T-helper 1 cell treated with Interleukin-12 subunit alpha and Interleukin-12 subunit beta and Interleukin-4 antibody, amounts not matched to agents 30 ng/mL and 1 ng/mL, for 36 hours (primary cell): ENCODE measurements around the gene UBQLN4. TPM values are rescaled to one million over a fixed set of nuclear protein-coding genes. Genes with fewer than 3 reads are reported as not detected.

ENCODE experiments used
- intact Hi-C: fragments of 100-400 bp; cut with micrococcal nuclease; formaldehyde crosslinking; loops from one replicate; pipeline ENCODE4 v1.15.1; 2024
- total RNA-seq: library from RNA; stranded (reverse); gene quantifications from 2 replicates; pipeline ENCODE4 v1.2.3, GENCODE V29; 2022

The UBQLN4 gene
- 39.0 and 40.6 TPM in 2 replicates for total RNA-seq

DNA sequence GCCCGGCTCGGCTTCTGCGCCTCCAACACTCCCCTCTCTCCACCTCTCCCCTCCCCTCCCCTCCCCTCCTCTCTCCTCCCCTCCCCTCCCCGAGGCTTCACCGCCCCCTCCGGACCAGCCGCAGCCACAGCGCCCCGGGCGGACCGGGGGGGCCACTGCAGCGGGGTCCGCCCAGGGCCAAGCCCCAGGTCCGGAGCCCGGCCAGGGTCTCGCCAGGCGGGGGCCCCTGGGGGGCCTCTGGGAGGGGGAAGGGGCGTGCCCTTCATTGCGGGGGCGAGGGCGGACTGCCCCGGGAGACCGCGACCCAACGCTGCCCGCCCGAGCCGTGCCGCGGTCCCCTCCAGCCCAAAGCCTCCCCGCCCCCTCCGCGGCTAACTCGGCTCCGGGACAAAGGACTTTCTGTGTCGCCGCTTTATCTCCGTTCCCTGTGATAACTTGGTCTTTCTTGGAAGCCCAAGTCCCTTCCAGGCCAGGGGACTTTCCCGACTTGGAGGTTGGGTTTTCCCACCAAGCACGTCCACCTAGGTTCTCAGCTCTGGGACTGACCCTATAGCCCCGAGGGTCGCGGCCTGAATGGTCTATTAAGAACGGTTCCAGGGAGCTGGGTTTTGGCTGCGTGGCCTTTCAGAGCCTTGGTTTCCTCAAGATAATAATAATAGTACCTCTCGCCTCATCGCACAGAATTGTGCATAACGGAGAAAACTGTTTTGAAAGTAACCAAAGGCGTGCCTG lies at the start of gene UBQLN4:
Gene UBQLN4, minus strand, starts transcription at position 31 of the 732 bp plus-strand sequence. CDS start 97 bp downstream, outside the sequence.
- intact Hi-C loops, result loop anchor here (1.0 to 10.0 kb wide), 23 partner anchors 12 to 1080 kb away; partner anchors contain the start of genes ARHGEF2, CCT3, CKS1B and CLK2

DNA sequence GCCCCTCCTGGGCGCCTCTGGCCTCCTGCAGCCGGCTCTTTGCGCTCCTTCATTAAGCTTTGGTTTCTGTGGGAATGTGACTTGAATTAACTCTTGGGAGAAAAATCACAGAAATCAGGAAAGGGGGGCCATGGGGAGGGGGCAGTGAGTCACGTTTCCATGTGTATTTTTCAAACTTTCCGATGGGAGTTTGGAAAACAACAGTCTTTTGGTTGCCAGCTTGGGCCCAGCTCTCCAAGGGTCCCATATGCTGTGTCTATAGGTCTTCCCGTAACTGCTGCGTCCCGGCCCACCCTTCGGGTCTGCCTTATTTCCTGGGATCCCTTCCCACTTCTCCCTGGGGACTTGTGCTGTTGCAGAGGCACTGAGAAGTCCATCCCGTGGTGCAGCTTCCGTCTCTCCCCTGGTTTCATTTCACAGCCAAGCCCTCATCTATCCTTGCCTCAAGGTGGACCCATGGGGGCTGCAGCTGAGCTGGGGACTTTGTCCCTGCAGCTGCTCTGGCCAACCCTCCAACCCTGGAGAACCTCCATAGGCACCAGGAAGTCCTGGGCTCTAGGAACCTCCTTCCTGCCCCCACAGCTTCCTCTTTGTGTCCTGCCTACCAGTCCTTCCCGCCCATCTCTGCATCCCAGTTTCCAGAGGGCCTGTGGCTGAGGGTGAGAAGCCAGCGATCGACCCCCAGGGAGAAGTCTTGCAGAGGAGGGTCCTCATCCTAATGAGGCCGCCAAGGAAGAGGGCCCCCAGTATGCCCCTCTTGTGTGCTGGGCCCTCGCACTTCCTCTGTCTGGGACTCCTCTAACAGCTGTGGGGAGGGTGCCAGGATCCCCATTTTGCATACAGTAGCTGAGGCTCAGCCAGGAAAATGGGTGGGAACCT lies 49.3 kb upstream of the UBQLN4 start:
- intact Hi-C loops, result no loop called here

- intact Hi-C loops, result no loop called here
These were observed 48.3 kb upstream of the UBQLN4 start for GRCh38 chr1:156101880-156102279.

GRCh38 chr1:156100205-156100995 lies 46.8 kb upstream of the UBQLN4 start:
- intact Hi-C loops, result no loop called here

DNA sequence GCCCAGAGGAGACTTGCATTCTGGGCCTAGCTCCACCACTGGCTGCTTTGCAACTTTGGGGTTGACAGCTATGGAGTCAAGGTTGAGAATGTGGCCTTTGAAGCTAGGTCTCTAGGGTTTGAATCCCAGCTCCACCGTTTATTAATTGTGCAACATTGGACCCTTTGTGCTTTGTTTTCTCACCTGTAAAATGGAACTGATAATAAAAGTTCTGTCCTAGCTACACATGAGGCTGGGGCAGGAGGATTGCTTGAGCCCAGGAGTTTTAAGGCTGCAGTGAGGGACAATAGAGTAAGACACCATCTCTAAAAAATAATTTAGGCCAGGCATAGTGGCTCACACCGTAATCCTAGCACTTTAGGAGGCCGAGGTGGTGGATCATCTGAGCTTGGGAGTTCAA lies 45.7 kb upstream of the UBQLN4 start:
- intact Hi-C loops, result no loop called here

- intact Hi-C loops, result no loop called here
These were observed 45.2 kb upstream of the UBQLN4 start for GRCh38 chr1:156098784-156099183.

DNA sequence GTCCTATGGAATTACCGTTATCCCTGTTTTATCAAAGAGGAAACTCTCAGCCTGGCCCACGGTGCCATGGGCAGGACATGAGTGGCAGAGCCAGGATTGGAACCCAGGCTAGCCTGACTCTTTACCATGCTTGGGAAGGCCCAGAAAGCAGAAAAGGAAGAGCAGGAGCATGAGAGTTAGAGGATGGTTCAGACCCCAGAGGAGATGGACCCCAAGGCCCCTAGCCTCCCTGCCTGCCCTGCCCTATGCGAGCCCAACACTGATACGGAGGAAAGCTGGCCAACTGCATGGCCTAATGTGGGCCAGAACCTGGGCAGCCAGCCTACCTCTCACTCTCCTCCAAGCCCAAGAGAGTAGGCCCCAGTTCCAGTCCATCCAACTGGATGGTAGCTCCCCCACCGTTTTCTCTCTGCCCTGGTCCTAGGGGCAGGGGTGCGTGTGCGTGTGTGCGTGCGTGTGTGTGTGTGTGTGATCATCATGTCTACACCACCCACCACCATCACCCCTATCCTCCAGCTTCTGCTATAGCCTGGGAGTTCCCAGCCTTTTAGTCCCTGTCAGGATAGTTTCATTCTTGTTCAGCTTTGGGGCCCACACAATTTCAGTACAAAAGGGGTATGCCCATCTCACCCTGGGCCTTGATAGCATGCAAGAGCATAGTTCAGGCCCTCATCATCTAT lies 44.0 kb upstream of the UBQLN4 start:
- intact Hi-C loops, result loop anchor here (1.0 kb wide), 4 partner anchors 9 to 128 kb away; partner anchors contain the start of gene LMNA

GRCh38 chr1:156096640-156097391 lies 43.2 kb upstream of the UBQLN4 start:
- intact Hi-C loops, result loop anchor here (1.0 kb wide), 5 partner anchors 9 to 128 kb away; partner anchors contain the start of gene LMNA

DNA sequence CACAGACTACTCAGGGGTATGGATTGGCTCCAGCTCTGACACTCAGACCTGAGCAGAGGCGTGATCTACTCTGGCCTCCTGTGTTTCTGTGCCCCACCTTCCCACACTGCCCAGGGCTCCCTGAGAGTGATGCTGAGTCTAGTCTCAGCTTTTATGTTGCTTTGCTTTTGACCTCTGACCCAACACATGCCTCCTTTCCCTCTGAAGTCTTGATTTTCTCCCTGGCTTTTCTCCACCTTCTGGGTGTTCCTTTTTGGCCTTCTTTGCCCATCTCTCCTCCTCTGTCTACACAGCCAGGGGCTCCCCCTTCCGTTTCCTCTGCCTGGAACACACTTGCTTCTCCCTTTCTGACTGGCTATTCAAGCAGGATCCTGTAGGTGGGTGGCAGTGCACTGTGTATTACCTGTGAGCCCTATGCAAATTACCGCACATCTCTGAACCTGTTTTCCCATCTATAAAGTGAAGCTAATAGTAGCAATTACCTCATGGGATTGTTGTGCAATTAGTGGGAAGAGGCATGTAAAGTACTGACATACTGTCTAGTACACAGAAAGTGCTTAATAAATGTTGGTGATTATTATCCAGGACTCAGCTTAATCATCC lies 42.4 kb upstream of the UBQLN4 start:
- intact Hi-C loops, result loop anchor here (1.0 kb wide), 1 partner anchor 34 kb away; no protein-coding TSS in a partner anchor

- intact Hi-C loops, result loop anchor here (2.0 kb wide), 1 partner anchor 227 kb away; no protein-coding TSS in a partner anchor
These were observed 38.0 kb upstream of the UBQLN4 start for GRCh38 chr1:156091610-156092009.

DNA sequence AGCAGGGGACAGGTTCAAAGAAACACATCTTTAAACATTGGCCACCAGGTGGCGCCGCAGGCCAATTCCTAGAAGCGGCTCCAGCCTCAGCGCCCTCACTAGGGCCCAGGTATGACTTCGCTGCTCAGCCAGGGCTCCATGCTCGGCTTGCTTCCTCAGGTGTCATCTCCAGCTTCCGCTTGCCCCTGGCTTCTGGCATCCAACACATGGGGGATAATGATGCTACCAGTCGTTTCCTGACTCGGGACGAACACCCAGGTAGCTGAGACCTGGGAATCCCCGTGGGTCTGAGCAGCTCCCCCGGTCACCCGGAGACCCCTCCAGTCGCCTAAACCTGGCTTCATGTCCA lies 37.2 kb upstream of the UBQLN4 start:
- intact Hi-C loops, result loop anchor here (1.0 to 2.0 kb wide), 3 partner anchors 39 to 228 kb away; no protein-coding TSS in a partner anchor

DNA sequence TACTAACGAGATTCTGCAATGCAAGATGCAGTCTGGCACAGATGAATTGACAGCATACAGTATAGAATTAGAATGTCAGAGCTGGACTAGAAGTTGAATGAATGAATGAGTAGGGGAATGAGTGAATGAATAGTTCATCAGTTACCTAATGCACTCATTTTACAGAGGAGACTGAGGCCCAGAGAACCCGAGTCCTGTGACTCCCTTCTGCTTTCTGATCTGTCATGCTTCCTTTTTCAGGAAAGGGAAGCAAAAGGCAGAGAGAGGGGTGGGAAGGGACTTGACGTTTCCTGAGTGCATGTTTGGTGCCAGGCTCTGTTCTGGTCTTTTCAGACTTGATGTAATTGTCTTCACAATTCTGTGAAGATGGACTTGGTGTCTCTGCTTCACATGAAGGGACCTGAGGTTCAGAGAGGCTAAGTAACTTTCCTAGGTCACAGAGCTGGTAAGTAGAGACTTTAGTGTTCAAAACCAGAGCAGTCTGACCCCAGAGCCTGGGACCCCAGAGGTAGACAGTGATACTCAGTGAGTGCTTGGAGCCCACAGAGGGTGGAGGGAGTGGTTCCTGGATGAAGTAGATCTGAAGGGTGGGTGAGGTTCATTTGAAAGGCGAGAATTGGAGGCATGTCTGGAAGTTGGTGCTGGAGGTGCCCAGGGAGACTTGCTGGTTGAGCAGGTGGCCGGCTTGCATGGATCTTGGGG lies 36.7 kb upstream of the UBQLN4 start:
- intact Hi-C loops, result loop anchor here (1.0 to 2.0 kb wide), 3 partner anchors 40 to 229 kb away; no protein-coding TSS in a partner anchor

GRCh38 chr1:156089704-156090103 lies 36.1 kb upstream of the UBQLN4 start:
- intact Hi-C loops, result loop anchor here (1.0 to 2.0 kb wide), 3 partner anchors 41 to 229 kb away; no protein-coding TSS in a partner anchor

DNA sequence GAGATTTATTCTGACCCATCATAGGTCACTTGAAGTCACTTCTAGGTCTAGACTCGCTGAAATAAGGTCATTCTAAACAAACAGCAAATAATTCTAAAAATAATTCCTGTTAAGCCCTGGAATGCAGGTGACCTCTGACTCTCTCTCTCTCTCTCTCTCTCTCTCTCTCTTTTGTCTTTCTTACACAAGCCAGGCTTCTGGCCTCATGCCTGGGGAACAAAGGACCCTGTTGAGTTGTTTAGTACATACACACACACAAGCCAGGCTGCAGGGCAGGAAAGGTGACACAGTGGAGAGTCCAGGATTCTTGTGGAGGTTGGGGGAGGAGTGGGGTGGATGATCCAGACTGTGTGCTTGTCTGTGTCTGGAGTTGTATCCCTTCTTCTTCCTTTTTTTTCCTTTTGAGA lies 32.7 kb upstream of the UBQLN4 start:
- intact Hi-C loops, result no loop called here

DNA sequence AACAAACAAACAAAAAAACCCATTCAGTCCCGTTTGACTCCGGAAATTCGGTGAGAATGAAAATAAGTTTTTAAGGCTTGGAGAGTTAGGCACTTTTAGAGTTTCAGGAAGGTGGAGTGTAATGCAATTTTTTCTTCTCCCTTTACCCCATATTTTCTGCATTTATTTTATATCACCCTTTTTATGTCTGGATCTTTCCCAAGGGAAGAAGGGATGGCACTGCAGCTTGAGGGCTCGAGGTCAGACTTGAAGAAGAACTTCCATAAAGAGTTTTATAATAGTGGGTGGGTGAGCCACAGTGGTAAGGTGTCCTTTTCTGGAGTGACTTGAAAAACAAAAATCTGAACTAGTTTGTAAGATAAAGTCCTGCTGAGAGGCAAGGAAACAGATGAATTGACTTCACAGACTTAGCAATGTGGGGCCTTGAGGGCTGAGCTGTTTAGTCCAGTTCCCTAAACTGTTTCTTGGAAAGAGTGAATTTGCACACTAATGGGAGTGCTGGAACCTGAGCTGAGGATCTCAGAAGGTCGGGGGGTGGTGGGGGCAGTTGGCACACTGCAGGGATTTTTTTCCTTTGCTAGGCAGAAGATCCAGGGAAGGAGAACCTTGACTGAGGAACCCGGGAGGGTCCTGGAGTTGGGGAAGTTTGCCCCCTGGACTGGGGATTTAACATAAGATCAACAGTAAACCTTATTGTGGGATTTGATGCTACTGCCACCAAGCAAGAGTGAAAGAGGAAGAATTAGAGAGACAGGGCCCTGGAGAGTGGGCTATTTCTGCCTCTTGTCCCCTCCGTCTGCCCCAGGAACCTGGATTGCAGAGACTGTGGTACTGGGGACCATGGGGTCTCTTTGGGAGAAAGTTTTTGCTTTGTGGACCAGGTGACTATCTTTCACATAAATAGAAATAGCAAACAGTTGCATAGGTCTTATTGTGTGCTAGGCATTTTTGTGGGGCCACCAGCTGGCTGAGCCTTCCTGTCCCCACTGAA lies 30.5 kb upstream of the UBQLN4 start:
- intact Hi-C loops, result no loop called here

GRCh38 chr1:156082309-156083091 lies 28.9 kb upstream of the UBQLN4 start, which contains the start of gene MEX3A:
TSS of gene MEX3A (minus strand) at chr1:156082465. CDS start at chr1:156081998, 467 bp downstream.
- intact Hi-C loops, result loop anchor here (1.0 kb wide), 2 partner anchors 28 to 61 kb away; partner anchors contain the start of gene LAMTOR2
